GM18858 (cell line): Measurements from ENCODE around the gene RTCA.

Experiments used
- ATAC-seq: cut with Tn5 transposase; IDR thresholded peaks from one replicate; pipeline ENCODE4 v1.9.1; 2021; ENCODE audit not compliant: unreplicated experiment

Gene RTCA

GRCh38 chr1:100342348-100342747 is 76.3 kb downstream of the RTCA start:
- ATAC-seq, result no peak
